Lung (tissue), 16 donors: Measurements from ENCODE around the gene ZFP1. TPM values are rescaled to one million over a fixed set of nuclear protein-coding genes. Genes with fewer than 3 reads are reported as not detected.
A peak's percentile ranks its signal among the peaks of the same experiment; 100 is the strongest.

Source experiments
- ATAC-seq: fragments of 200-7000 bp; cut with Tn5 transposase; one replicate; pipeline ENCODE4 v1.9.1; 2020; ENCODE audit warnings: moderate number of reproducible peaks; ENCODE audit not compliant: insufficient read depth, low FRiP score
- DNase-seq, 3 donors: peaks; one replicate each; pipeline ENCODE4 v3.0.0-alpha.2; 2013 to 2017
- H3K27ac ChIP-seq, 2 donors: one replicate each; pipeline ENCODE4 v1.5.1; 2013; ENCODE audit warnings: mild to moderate bottlenecking in 2 of 2, moderate library complexity in 2 of 2, control low read depth in 1 of 2, inconsistent platforms in 1 of 2, low read depth in 1 of 2, low read length in 1 of 2
- H3K27me3 ChIP-seq, 3 donors: one replicate each; pipeline ENCODE4 v1.5.1; 2013; ENCODE audit warnings: low read length in 2 of 3; ENCODE audit not compliant: control insufficient read depth in 3 of 3, insufficient read depth in 3 of 3
- H3K36me3 ChIP-seq, 4 donors: one replicate each; pipeline ENCODE4 v1.5.1; 2013; ENCODE audit warnings: low read length in 4 of 4, mild to moderate bottlenecking in 1 of 4, moderate library complexity in 1 of 4; ENCODE audit not compliant: control insufficient read depth in 4 of 4, insufficient read depth in 4 of 4
- H3K4me1 ChIP-seq, 5 donors: one replicate each; pipeline ENCODE4 v1.5.1; 2013; ENCODE audit warnings: low read length in 5 of 5, mild to moderate bottlenecking in 2 of 5, moderate library complexity in 1 of 5; ENCODE audit not compliant: control insufficient read depth in 5 of 5, insufficient read depth in 5 of 5
- H3K4me3 ChIP-seq: one replicate; pipeline ENCODE4 v1.5.1; 2013; ENCODE audit warnings: mild to moderate bottlenecking, control low read depth, moderate library complexity
- H3K9ac ChIP-seq, 2 donors: one replicate each; pipeline ENCODE4 v1.5.1; 2013; ENCODE audit warnings: low read length in 2 of 2, control low read depth in 1 of 2; ENCODE audit not compliant: insufficient read depth in 1 of 2
- H3K9me3 ChIP-seq, 4 donors: one replicate each; pipeline ENCODE4 v1.5.1; 2013; ENCODE audit warnings: low read length in 3 of 4, mild to moderate bottlenecking in 1 of 4, moderate library complexity in 1 of 4; ENCODE audit not compliant: control insufficient read depth in 4 of 4, insufficient read depth in 3 of 4
- WGBS, 2 donors: extraction: QIAGEN DNeasy Blood & Tissue Kit; methylation state at CpG; one replicate each; pipeline ENCODE4 v1.1.7; 2013; 5-methylcytosine and 5-hydroxymethylcytosine counted together
- long read RNA-seq, 5 donors: transcript quantifications; one replicate each; lab custom pipeline, GENCODE V29; 2026
- polyA plus RNA-seq, 2 donors: library from polyadenylated mRNA; stranded (reverse); fragments of 200-250 nt; gene quantifications; one replicate each; pipeline ENCODE4 v1.2.1, GENCODE V29; 2013
- total RNA-seq, 2 donors: library from RNA; depleted of rRNA in 1 of 2; stranded (reverse); fragments of >200 nt in 1 of 2; gene quantifications; one replicate each; pipeline ENCODE4 v1.2.1, GENCODE V29; 2014 to 2021
- TF ChIP-seq, protein P1 (sequence below): IDR thresholded peaks from 2 replicates; pipeline ENCODE4 v1.5.1; 2012; ENCODE audit warnings: mild to moderate bottlenecking; ENCODE audit errors: control extremely low read depth, extremely low read depth
- donor health status: control.
- donor health status: control.
- donor health status: Bipolar disorder and iron deficiency.
- donor health status: healthy.
- donor health status: DM: yes; HTN: yes; CAD: no.

Gene ZFP1
- 10 to 100 TPM in 1 of 2 donors, 1 to 10 TPM in 1; 8.7 to 18.4 TPM for total RNA-seq
- polyA plus RNA-seq = 1 to 10 TPM; 3.3 to 3.5 TPM
- long read RNA-seq, donor 1, partial matches to known transcripts = 0 of 6 reads
- long read RNA-seq, donor 1, other reads (novel, unspliced or antisense) = 0 of 6 reads
- long read RNA-seq, donor 2, partial matches to known transcripts = 0 of 1 reads
- long read RNA-seq, donor 2, other reads (novel, unspliced or antisense) = 0 of 1 reads
- long read RNA-seq, donor 3, partial matches to known transcripts = 135 of 188 reads
- long read RNA-seq, donor 3, other reads (novel, unspliced or antisense) = 48 of 188 reads
- long read RNA-seq, donor 4, partial matches to known transcripts = 0 of 5 reads
- long read RNA-seq, donor 4, other reads (novel, unspliced or antisense) = 0 of 5 reads
- long read RNA-seq, donor 5, transcript ZFP1-209 (4 exons, 1,457 nt) = major isoform, 5 of 6 reads
- long read RNA-seq, donor 5, partial matches to known transcripts = 0 of 6 reads
- long read RNA-seq, donor 5, other reads (novel, unspliced or antisense) = 0 of 6 reads

DNA sequence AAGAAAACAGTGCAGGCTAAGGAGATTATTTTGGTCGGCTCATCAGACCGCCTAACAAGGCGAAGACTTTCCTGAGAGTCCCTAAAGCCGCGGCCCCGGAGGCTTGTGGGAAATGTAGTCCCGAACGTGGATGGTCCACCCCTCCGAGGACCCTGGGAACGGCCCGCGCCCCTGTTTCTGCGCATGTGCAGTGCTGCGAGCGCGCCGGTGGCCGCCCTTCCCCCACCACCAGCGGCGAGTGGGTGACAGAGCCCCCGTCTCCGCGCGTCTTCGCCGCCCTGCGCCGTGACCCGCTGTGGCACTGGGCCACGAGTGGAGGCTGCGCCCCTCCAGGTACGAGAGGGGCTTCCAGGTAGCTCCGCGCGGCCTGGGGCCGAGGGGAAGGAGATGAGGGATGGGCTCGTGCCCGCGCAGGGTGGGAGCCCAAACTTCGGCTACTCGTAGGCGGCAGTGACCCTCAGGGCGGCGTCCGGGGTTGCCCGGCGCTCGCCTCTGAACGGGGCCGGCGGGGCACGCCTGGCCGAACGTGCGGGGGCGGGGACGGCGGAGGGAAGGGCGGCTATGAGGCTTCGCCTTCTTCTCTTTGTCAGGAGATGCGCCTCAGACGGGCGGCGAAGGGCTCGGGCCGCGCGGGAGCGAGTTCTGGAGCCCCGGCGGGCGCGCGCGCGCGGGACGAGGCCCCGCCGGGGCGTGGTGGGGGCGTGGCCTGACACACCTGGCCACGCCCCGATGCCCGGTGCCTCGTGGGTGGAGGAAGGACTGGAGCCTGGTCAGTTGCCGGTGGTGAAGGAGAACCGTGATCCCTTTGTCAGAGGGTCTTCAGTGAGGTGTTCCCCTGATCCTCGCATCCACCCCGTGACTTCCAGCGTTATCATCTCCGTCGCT is at the start of gene ZFP1:
Gene ZFP1 (plus strand): TSS at position 214 of the 885 bp plus-strand sequence. CDS start 4,428 bp downstream, outside the sequence.
- Histone ChIP-seq H3K4me1 (peaks cover 0 to 2% (median 0%) of the 10 kb centered on the region in 5 donors), H3K9me3 (peaks cover 0 to 20% (median 4%) of the 10 kb centered on the region in 4 donors), H3K27me3 (no peaks in the 10 kb centered on the region), H3K27ac (peak within 1 kb of the TSS; percentile 93 to 99), H3K36me3 (peaks cover 0 to 14% (median 7%) of the 10 kb centered on the region in 4 donors), H3K9ac (peak within 1 kb of the TSS; percentile 68 to 81), H3K4me3 (peak within 1 kb of the TSS; percentile 100)
- ATAC-seq (peak; percentile 93), DNase-seq (peak; percentile 96 to 97 (median 97))
- TF ChIP-seq, protein P1, sequence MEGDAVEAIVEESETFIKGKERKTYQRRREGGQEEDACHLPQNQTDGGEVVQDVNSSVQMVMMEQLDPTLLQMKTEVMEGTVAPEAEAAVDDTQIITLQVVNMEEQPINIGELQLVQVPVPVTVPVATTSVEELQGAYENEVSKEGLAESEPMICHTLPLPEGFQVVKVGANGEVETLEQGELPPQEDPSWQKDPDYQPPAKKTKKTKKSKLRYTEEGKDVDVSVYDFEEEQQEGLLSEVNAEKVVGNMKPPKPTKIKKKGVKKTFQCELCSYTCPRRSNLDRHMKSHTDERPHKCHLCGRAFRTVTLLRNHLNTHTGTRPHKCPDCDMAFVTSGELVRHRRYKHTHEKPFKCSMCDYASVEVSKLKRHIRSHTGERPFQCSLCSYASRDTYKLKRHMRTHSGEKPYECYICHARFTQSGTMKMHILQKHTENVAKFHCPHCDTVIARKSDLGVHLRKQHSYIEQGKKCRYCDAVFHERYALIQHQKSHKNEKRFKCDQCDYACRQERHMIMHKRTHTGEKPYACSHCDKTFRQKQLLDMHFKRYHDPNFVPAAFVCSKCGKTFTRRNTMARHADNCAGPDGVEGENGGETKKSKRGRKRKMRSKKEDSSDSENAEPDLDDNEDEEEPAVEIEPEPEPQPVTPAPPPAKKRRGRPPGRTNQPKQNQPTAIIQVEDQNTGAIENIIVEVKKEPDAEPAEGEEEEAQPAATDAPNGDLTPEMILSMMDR = no peak
- WGBS, 2 donors = 1% methylated on average over 74 to 93 of the region's 93 CpGs

DNA sequence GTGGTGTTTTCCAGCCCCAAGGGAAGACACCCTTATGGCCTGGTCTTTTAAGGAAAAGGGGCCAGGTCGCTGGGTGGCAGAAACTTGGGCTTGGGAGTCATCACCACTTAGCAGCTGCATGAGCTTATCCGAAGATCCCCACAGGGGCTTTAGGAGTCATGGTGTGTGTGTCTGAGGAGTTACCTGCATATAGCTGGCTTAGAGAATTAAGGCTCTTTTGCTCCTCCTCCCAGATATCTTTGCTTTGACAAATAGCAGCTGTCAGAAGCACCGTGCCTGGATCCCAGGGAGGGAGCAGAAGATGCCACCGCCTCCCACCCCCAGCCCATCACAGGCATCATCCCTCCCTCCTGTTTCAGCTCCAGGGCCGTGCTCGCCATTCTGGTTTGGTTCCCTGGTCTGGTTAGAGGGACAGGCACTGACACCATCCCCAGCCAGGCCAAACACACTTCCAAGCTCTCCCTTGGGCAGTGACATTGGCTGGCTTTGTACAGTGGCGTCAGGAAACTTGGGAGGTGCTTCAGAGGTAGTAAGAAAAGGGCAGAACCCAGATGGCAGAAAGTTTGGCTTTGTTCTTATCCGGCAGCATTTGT is 49.2 kb upstream of the ZFP1 start:
- 68 to 72% methylated on average over 8 of the region's 8 CpGs for WGBS, 2 donors
- TF ChIP-seq, protein P1 = no peak
- Histone ChIP-seq H3K9ac (no peak overlapping the region), H3K4me3 (no peak overlapping the region), H3K4me1 (peaks cover 0 to 41% (median 27%) of the 10 kb centered on the region in 5 donors), H3K9me3 (no peaks in the 10 kb centered on the region), H3K36me3 (peaks cover 0 to 8% (median 1%) of the 10 kb centered on the region in 4 donors), H3K27me3 (no peaks in the 10 kb centered on the region), H3K27ac (peak overlapping the region in 1 of 2 donors; percentile 81)
- DNase-seq (no peak), ATAC-seq (no peak)

DNA sequence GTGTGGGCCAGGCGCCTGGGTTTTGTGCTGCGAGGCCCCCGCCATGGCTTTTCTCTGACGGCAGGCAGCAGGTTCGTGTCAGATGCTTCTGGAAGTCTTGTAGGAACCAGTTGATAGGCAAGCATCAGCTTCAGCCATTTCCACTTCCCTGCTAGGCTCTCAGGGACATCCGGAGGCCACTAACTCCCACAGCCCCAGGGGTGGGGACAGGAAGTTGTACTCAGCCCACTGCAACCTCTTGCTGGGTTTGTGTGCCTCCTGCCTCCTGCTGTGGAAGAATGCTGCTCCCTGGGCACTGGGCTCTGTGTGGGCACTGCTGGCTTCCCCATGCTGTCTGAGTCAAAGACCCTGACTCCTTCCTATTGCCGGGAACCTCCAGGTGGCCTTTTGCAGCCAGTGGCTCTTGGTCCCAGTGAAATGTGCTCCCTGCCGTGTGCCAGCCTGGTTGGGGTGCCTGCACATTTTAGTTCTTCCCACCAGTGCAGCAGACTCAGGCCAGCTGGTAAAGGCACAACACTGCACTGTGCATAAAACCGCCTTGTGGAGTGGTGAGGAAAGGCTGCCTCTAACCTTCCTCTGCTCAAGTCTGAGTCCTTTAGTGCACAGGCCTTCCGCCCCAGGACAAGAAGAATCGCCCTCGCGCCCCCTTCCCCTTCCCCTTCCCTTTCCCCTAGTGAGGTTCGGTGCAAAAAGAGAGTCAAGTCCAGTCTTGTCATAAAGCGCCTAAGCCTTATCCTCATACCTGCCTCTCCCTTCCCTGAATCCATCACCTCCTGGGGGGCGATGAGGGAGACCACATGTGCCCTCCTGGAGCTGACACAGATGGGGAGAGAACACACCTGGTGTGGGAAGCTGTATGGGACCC is 48.4 kb upstream of the ZFP1 start:
- TF ChIP-seq, protein P1 = no peak
- DNase-seq = peak in 1 of 3 donors; percentile 65
- Histone ChIP-seq H3K9me3 (no peaks in the 10 kb centered on the region), H3K4me3 (no peak overlapping the region), H3K9ac (no peak overlapping the region), H3K4me1 (peaks cover 0 to 48% (median 33%) of the 10 kb centered on the region in 5 donors), H3K27me3 (no peaks in the 10 kb centered on the region), H3K36me3 (peaks cover 0 to 8% (median 0%) of the 10 kb centered on the region in 4 donors), H3K27ac (peak overlapping the region in 1 of 2 donors; percentile 81)
- WGBS, 2 donors = 30 to 51% methylated on average over 15 to 16 of the region's 16 CpGs
- ATAC-seq = no peak
